H1 (cell line): ENCODE measurements around the gene MAGOH. TPM values are rescaled to one million over a fixed set of nuclear protein-coding genes. Genes with fewer than 3 reads are reported as not detected.

Experiments used
- CTCF ChIA-PET: fragments of 300-600 bp; sonication (Branson Sonifier 250); formaldehyde crosslinking; loops from one replicate; lab custom pipeline; 2021; ENCODE audit not compliant: partially characterized antibody; lab: Charles Lee
- POLR2A ChIA-PET: fragments of 300-600 bp; sonication (Branson Sonifier 250); formaldehyde crosslinking; loops from one replicate; lab custom pipeline; 2021; ENCODE audit warnings: inconsistent platforms; ENCODE audit not compliant: partially characterized antibody; lab: Charles Lee
- DNase-seq, 2 experiments: peaks; one replicate each; pipeline versions ENCODE4 v3.0.0 to v3.0.0-alpha.2; 2010 to 2022; ENCODE audit warnings: low spot score in 2 of 2, low read depth in 1 of 2, mixed read lengths in 1 of 2
- FAIRE-seq: peaks from 2 replicates; lab custom pipeline; 2011; peaks lifted over from hg19 to GRCh38; lab: Jason Lieb, UNC
- H2AFZ ChIP-seq: 2 replicates; pipeline ENCODE4 v1.8.1; 2012; ENCODE audit warnings: low read length, inconsistent platforms
- H2AK5ac ChIP-seq: 2 replicates; pipeline ENCODE4 v1.6.1; 2013; ENCODE audit warnings: low read depth, low read length
- H2BK120ac ChIP-seq: replicated peaks from 2 replicates; pipeline ENCODE3; 2013; ENCODE audit warnings: low read depth, low read length, inconsistent platforms
- H2BK12ac ChIP-seq: 2 replicates; pipeline ENCODE4 v1.6.1; 2013; ENCODE audit warnings: low read depth, low read length
- H2BK15ac ChIP-seq: 2 replicates; pipeline ENCODE4 v1.6.1; 2013; ENCODE audit warnings: low read length
- H2BK20ac ChIP-seq: 2 replicates; pipeline ENCODE4 v1.6.1; 2013; ENCODE audit warnings: low read length
- H2BK5ac ChIP-seq: 2 replicates; pipeline ENCODE4 v1.6.1; 2013; ENCODE audit warnings: low read depth, low read length
- H3K14ac ChIP-seq: 2 replicates; pipeline ENCODE4 v1.6.1; 2013; ENCODE audit warnings: inconsistent platforms; ENCODE audit not compliant: insufficient read length
- H3K18ac ChIP-seq: 2 replicates; pipeline ENCODE4 v1.6.1; 2013; ENCODE audit warnings: low read length; ENCODE audit errors: extremely low read depth
- H3K23ac ChIP-seq: 2 replicates; pipeline ENCODE4 v1.6.1; 2013; ENCODE audit warnings: inconsistent platforms; ENCODE audit not compliant: insufficient read length
- H3K23me2 ChIP-seq: 2 replicates; pipeline ENCODE4 v1.6.1; 2013; ENCODE audit warnings: low read depth, low read length
- H3K27ac ChIP-seq: 2 replicates; pipeline ENCODE4 v1.6.1; 2011; ENCODE audit warnings: low read depth, low read length, inconsistent platforms
- H3K27me3 ChIP-seq, 4 experiments: replicated peaks in 1 of 4; 1 replicate in 1 of 4; 2 replicates in 3 of 4; pipeline versions ENCODE4 v1.6.1 to v1.8.1; 2011 to 2013; ENCODE audit warnings: low read length in 3 of 4, mild to moderate bottlenecking in 3 of 4, inconsistent platforms in 2 of 4, mixed read lengths in 2 of 4, moderate library complexity in 1 of 4; ENCODE audit not compliant: control insufficient read depth in 3 of 4, insufficient read depth in 3 of 4; ENCODE audit errors: extremely low read depth in 1 of 4
- H3K36me3 ChIP-seq, 4 experiments: 2 replicates each; pipeline versions ENCODE4 v1.6.1 to v1.8.1; 2011 to 2013; ENCODE audit warnings: mild to moderate bottlenecking in 4 of 4, low read length in 3 of 4, moderate library complexity in 2 of 4, control low read depth in 1 of 4, inconsistent platforms in 1 of 4; ENCODE audit not compliant: insufficient read depth in 4 of 4, control insufficient read depth in 2 of 4
- H3K4ac ChIP-seq: replicated peaks from 2 replicates; pipeline ENCODE3; 2013; ENCODE audit warnings: low read length, low read depth, mixed read lengths, inconsistent platforms; ENCODE audit not compliant: insufficient read length
- H3K4me1 ChIP-seq, 4 experiments: replicated peaks in 1 of 4; 1 replicate in 1 of 4; 2 replicates in 3 of 4; pipeline versions ENCODE4 v1.6.1 to v1.8.1; 2011 to 2013; ENCODE audit warnings: low read length in 3 of 4, inconsistent platforms in 2 of 4, mixed read lengths in 1 of 4; ENCODE audit not compliant: insufficient read depth in 4 of 4, control insufficient read depth in 3 of 4
- H3K4me2 ChIP-seq, 2 experiments: 2 replicates each; pipeline versions ENCODE4 v1.6.1 to v1.8.1; 2011 to 2013; ENCODE audit warnings: low read depth in 2 of 2, low read length in 2 of 2, control low read depth in 1 of 2, inconsistent platforms in 1 of 2, mild to moderate bottlenecking in 1 of 2; ENCODE audit not compliant: insufficient read depth in 1 of 2
- H3K4me3 ChIP-seq, 4 experiments: fragments of 200-600, 300-600 bp in 1 of 4; sonication (generic), shearing (Covaris generic), sonication (Bioruptor Twin) in 1 of 4; 2 replicates each; pipeline versions ENCODE4 v1.5.1 to v1.8.1; 2011 to 2016; ENCODE audit warnings: low read length in 4 of 4, low read depth in 3 of 4, control low read depth in 2 of 4, inconsistent platforms in 2 of 4, mild to moderate bottlenecking in 2 of 4, mixed read lengths in 1 of 4, moderate library complexity in 1 of 4; ENCODE audit not compliant: insufficient read depth in 2 of 4; ENCODE audit errors: extremely low read depth in 1 of 4
- H3K56ac ChIP-seq: replicated peaks from 2 replicates; pipeline ENCODE3; 2013; ENCODE audit warnings: low read depth, mild to moderate bottlenecking, mixed read lengths, low read length, inconsistent platforms; ENCODE audit not compliant: insufficient read length
- H3K79me1 ChIP-seq: 2 replicates; pipeline ENCODE4 v1.6.1; 2013; ENCODE audit warnings: low read depth, low read length, control low read depth
- H3K79me2 ChIP-seq, 2 experiments: 2 replicates each; pipeline versions ENCODE4 v1.6.1 to v1.8.1; 2012 to 2013; ENCODE audit warnings: low read length in 2 of 2, mild to moderate bottlenecking in 2 of 2, inconsistent platforms in 1 of 2; ENCODE audit not compliant: insufficient read depth in 2 of 2, control insufficient read depth in 1 of 2
- H3K9ac ChIP-seq, 4 experiments: replicated peaks in 1 of 4; 1 replicate in 1 of 4; 2 replicates in 3 of 4; pipeline versions ENCODE4 v1.6.1 to v1.8.1; 2011 to 2013; ENCODE audit warnings: low read depth in 3 of 4, low read length in 3 of 4, control low read depth in 2 of 4, mild to moderate bottlenecking in 2 of 4, moderate library complexity in 2 of 4, inconsistent platforms in 1 of 4; ENCODE audit errors: extremely low read depth in 1 of 4
- H3K9me3 ChIP-seq, 2 experiments: 2 replicates each; pipeline versions ENCODE4 v1.6.1 to v1.8.1; 2012 to 2013; ENCODE audit warnings: mild to moderate bottlenecking in 2 of 2, moderate library complexity in 2 of 2, control low read depth in 1 of 2, inconsistent platforms in 1 of 2, low read depth in 1 of 2, low read length in 1 of 2, mixed read lengths in 1 of 2; ENCODE audit not compliant: insufficient read depth in 2 of 2
- H4K20me1 ChIP-seq, 2 experiments: replicated peaks in 1 of 2; 2 replicates each; pipeline versions ENCODE3 to v1.8.1; 2011 to 2013; ENCODE audit warnings: inconsistent platforms in 2 of 2, low read length in 2 of 2, mild to moderate bottlenecking in 1 of 2; ENCODE audit not compliant: insufficient read depth in 2 of 2, control insufficient read depth in 1 of 2
- H4K5ac ChIP-seq: 2 replicates; pipeline ENCODE4 v1.6.1; 2013; ENCODE audit warnings: low read length, low read depth, mixed read lengths, inconsistent platforms; ENCODE audit not compliant: insufficient read length
- H4K8ac ChIP-seq: 2 replicates; pipeline ENCODE4 v1.8.0; 2013; ENCODE audit warnings: mild to moderate bottlenecking, moderate library complexity, low read length, inconsistent platforms; ENCODE audit not compliant: insufficient read depth; ENCODE audit errors: extremely low read depth
- H4K91ac ChIP-seq: replicated peaks from 2 replicates; pipeline ENCODE3; 2013; ENCODE audit warnings: low read length, mixed read lengths, inconsistent platforms; ENCODE audit not compliant: insufficient read length
- CHD2 ChIP-seq: IDR thresholded peaks from 2 replicates; pipeline ENCODE4 v1.6.1; 2012; ENCODE audit warnings: low read length, improper control_type of control experiment
- E2F6 ChIP-seq: IDR thresholded peaks from 2 replicates; pipeline ENCODE4 v1.6.1; 2012; ENCODE audit warnings: inconsistent platforms
- EP300 ChIP-seq, 2 experiments: IDR thresholded peaks; 1 replicate in 1 of 2; 2 replicates in 1 of 2; pipeline ENCODE4 v1.6.1; 2011 to 2012; ENCODE audit warnings: low read depth in 2 of 2, low read length in 2 of 2, mild to moderate bottlenecking in 2 of 2, borderline replicate concordance in 1 of 2, inconsistent platforms in 1 of 2, moderate library complexity in 1 of 2
- EZH2 ChIP-seq: fragments of 200-600 bp; sonication (generic); IDR thresholded peaks from 2 replicates; pipeline ENCODE4 v1.7.1; 2012; ENCODE audit warnings: low read depth, mild to moderate bottlenecking, moderate library complexity, low read length, inconsistent platforms; ENCODE audit not compliant: severe bottlenecking
- FOSL1 ChIP-seq: IDR thresholded peaks from 2 replicates; pipeline ENCODE4 v1.6.1; 2011; ENCODE audit warnings: mild to moderate bottlenecking, low read depth, low read length, moderate library complexity; ENCODE audit not compliant: insufficient read depth
- GTF2F1 ChIP-seq: IDR thresholded peaks from 2 replicates; pipeline ENCODE4 v1.6.1; 2012; ENCODE audit warnings: low read depth, low read length, improper control_type of control experiment, borderline replicate concordance
- MAFK ChIP-seq: IDR thresholded peaks from 2 replicates; pipeline ENCODE4 v1.6.1; 2012; ENCODE audit warnings: low read depth, mild to moderate bottlenecking, improper control_type of control experiment, low read length
- SP4 ChIP-seq: IDR thresholded peaks from 2 replicates; pipeline ENCODE4 v1.6.1; 2012; ENCODE audit warnings: low read length, inconsistent platforms
- SUZ12 ChIP-seq: fragments of 200-600 bp; sonication (generic); IDR thresholded peaks from 2 replicates; pipeline ENCODE4 v1.6.1; 2012; ENCODE audit warnings: mild to moderate bottlenecking, inconsistent platforms, low read length, moderate library complexity, mixed read lengths
- WGBS, 2 experiments: shearing (Covaris generic) in 1 of 2; methylation state at CpG; one replicate each; pipeline versions ENCODE4 v1.1.6 to v1.1.7; 2013 to 2015; ENCODE audit warnings: low lambda C conversion rate in 2 of 2, mixed read lengths in 2 of 2, inconsistent platforms in 1 of 2, low coverage in 1 of 2, missing lambda C conversion rate in 1 of 2; ENCODE audit not compliant: insufficient replicate concordance in 2 of 2, insufficient coverage in 1 of 2, insufficient read length in 1 of 2; ENCODE audit errors: extremely low coverage in 1 of 2, missing lambda C conversion rate in 1 of 2; 5-methylcytosine and 5-hydroxymethylcytosine counted together
- polyA plus RNA-seq, 7 experiments: library from polyadenylated mRNA; depleted of rRNA in 3 of 7; stranded (reverse) in 5 of 7; unstranded in 2 of 7; fragments of >200 nt in 5 of 7; fragments of 200-250 nt in 2 of 7; gene quantifications; 1 replicate in 5 of 7; 2 replicates in 1 of 7; 4 replicates in 1 of 7; pipeline versions ENCODE4 v1.2.1 to v1.2.3, GENCODE V29; 2011 to 2013; ENCODE audit warnings: missing spikeins in 2 of 7, mixed read lengths in 2 of 7
- total RNA-seq: library from RNA; stranded (reverse); fragmentation: NEBNext Ultra II Directional; extraction: Animal tissue kit (Norgen Biotek cat#: 25700); gene quantifications from 2 replicates; pipeline ENCODE4 v1.2.1, GENCODE V29; 2021

Gene MAGOH
- total and polyA plus RNA-seq, 2 of the 8 experiments (the other 6 are each of a cell fraction or from before 2014, with no cell fraction given) = 46.9 to 74.3 TPM

- ChIA-PET POLR2A (interaction anchor here (1.2 kb wide), 1 partner anchor 26 kb away, joined by 3 read pairs; no protein-coding TSS in a partner anchor), CTCF (interaction anchor here (1.1 to 1.5 kb wide), 3 partner anchors 9 to 175 kb away, joined by 3 to 4 read pairs (median 3); no protein-coding TSS in a partner anchor)
- H3K23ac ChIP-seq = no peak overlapping the region
- no peak overlapping the region for H3K14ac ChIP-seq
- no peak overlapping the region for H2BK5ac ChIP-seq
- no peak for FAIRE-seq
- no peak overlapping the region for H2AFZ ChIP-seq
- no peak overlapping the region for H3K27ac ChIP-seq
- H3K18ac ChIP-seq = no peak overlapping the region
- no peak overlapping the region for H2BK12ac ChIP-seq
- 0 out of 2 replicates have a peak, but pooled peaks cover 3% of the 10 kb centered on the region for H3K79me1 ChIP-seq
- H2AK5ac ChIP-seq = no peak overlapping the region
- H3K4me2 ChIP-seq = no peak overlapping the region
- H2BK120ac ChIP-seq = no peak overlapping the region
- H4K5ac ChIP-seq = no peak overlapping the region
- no peaks in the 10 kb centered on the region for H3K79me2 ChIP-seq
- H3K9ac ChIP-seq = no peak overlapping the region
- peaks cover 0 to 8% of the 10 kb centered on the region in 2 experiments for H4K20me1 ChIP-seq
- H3K56ac ChIP-seq = no peak overlapping the region
- no peaks in the 10 kb centered on the region for H3K9me3 ChIP-seq
- DNase-seq = no peak
- WGBS, 2 experiments = 89% methylated on average over 1 of the region's 1 CpG; no CpG with 5 or more reads in 1 of the 2 experiments
- no peak overlapping the region for H4K8ac ChIP-seq
- no peaks in the 10 kb centered on the region for H3K23me2 ChIP-seq
- peaks cover 14 to 69% (median 53%) of the 10 kb centered on the region in 4 experiments; a peak in 7 of 8 replicates for H3K36me3 ChIP-seq
- H2BK15ac ChIP-seq = no peak overlapping the region
- no peak overlapping the region for H2BK20ac ChIP-seq
- no peaks in the 10 kb centered on the region for H3K27me3 ChIP-seq
- no peaks in the 10 kb centered on the region for H3K4me1 ChIP-seq
- no peak overlapping the region for H3K4me3 ChIP-seq
- H3K4ac ChIP-seq = no peak overlapping the region
- TF ChIP-seq MAFK (no peak), GTF2F1 (no peak), FOSL1 (no peak), EZH2 (no peak), E2F6 (no peak), SUZ12 (no peak), EP300 (IDR thresholded peaks at IDR 0.05; ENCODE audit: borderline replicate concordance in 1 of 2, low read depth in 2 of 2, low read length in 2 of 2) (no peak), CHD2 (no peak), SP4 (no peak)
- no peak overlapping the region for H4K91ac ChIP-seq
Observed at GRCh38 chr1:53270107-53270506, 31.8 kb upstream of the MAGOH start.
